NCI-H1694 (cell line): ENCODE data around the gene CFHR4.
"Not testable (repeated sequence)": the region's sequence is repeated elsewhere in the genome, so short reads cannot be mapped to it uniquely, and the experiment has no call there.

Experiments
- DNase-seq: peaks from one replicate; lab custom pipeline; 2025; lab: John Stamatoyannopoulos, UW

CFHR4 gene

DNA sequence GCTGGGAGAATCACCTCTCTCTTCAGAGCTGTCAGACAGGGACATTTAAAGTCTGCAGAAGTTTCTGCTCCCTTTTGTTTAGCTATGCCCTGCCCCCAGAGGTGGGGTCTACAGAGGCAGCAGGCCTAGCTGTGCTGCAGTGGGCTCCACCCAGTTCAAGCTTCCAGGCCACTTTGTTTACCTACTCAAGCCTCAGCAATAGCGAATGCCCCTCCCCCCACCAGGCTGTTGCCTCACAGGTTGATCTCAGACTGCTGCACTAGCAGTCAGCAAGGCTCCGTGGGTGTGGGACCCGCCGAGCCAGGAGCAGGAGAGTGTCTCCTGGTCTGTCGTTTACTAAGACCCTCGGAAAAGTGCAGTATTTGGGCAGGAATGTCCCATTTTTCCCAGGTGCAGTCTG, 53.6 kb downstream of the CFHR4 start:
- DNase-seq = not testable (repeated sequence)

GRCh38 chr1:196943568-196943967, 55.7 kb downstream of the CFHR4 start, which contains the start of gene CFHR2:
Gene CFHR2, plus strand, starts transcription at chr1:196943738. Its CDS starts 143 bp downstream, at chr1:196943881.
- not testable (repeated sequence) for DNase-seq

- DNase-seq = no peak
Measured at GRCh38 chr1:196951711-196952394, 64.0 kb downstream of the CFHR4 start.

GRCh38 chr1:196954778-196955177, 66.9 kb downstream of the CFHR4 start:
- DNase-seq = no peak

DNA sequence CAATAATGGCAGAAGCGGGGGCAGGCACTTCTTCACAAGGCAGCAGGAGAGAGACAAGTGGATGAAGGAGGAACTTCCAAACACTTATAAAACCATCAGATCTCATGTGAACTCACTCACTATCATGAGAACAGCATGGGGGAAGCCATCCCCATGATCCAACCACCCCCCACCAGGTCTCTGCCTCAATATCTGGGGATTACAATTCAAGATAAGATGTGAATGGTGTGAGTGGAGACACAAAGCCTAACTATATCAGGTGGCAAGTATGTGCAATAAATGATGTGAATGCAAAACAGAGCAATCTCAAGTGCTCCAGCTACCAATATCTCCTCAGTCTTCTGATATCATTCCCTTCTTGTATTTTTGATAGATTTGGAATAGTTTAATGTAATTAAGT, 68.1 kb downstream of the CFHR4 start:
- no peak for DNase-seq

DNA sequence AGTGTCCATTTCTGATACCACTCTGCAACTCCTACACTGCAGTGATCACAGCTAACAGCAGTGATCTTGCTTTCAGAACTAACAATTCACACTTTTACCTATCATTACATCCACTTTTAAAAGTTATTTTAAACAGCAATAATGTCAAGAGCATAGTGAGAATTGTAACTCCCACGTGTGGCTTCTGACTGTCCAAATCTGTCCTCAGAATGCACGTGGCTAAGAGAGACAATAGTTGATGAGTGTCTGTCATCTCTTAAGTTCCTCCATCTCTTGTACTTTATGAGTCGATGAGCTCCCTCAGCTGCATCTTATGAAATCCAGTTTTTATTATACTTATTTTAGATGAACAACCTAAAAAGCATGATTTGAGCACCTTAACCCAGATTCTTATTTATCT, 73.0 kb downstream of the CFHR4 start:
- no peak for DNase-seq
